GM12891 (cell line): ENCODE results near the gene NANS.

Experiments used
- PAX5 ChIP-seq: IDR thresholded peaks from 2 replicates; pipeline ENCODE4 v1.6.1; 2011; ENCODE audit warnings: low read length, moderate library complexity, mild to moderate bottlenecking; ENCODE audit not compliant: insufficient read depth, severe bottlenecking
- POLR2A ChIP-seq: IDR thresholded peaks from 2 replicates; pipeline ENCODE4 v1.6.1; 2011; ENCODE audit warnings: low read depth, low read length, control low read depth
- POLR2AphosphoS5 ChIP-seq: IDR thresholded peaks from 2 replicates; pipeline ENCODE4 v1.6.1; 2011; ENCODE audit warnings: low read depth, low read length, control low read depth
- POU2F2 ChIP-seq: IDR thresholded peaks from 2 replicates; pipeline ENCODE4 v1.6.1; 2011; ENCODE audit warnings: low read depth, mild to moderate bottlenecking, control low read depth, low read length, moderate library complexity
- SPI1 ChIP-seq: IDR thresholded peaks from 2 replicates; pipeline ENCODE4 v1.6.1; 2011; ENCODE audit warnings: low read depth, low read length, control low read depth
- TAF1 ChIP-seq: IDR thresholded peaks from 2 replicates; pipeline ENCODE4 v1.6.1; 2011; ENCODE audit warnings: low read depth, low read length, control low read depth

- TF ChIP-seq POLR2A (no peak), POLR2AphosphoS5 (no peak), PAX5 (no peak), TAF1 (no peak), POU2F2 (no peak), SPI1 (no peak)
These were observed 51.4 kb downstream of the NANS start for GRCh38 chr9:98107926-98108325.
